Mammary epithelial cell (primary cell): ENCODE results near the gene SPRY4.

Experiments
- CTCF ChIP-seq, 2 donors: IDR thresholded peaks in 1 of 2; conservative IDR thresholded peaks in 1 of 2; 2 replicates each; pipeline ENCODE4 v1.5.1; 2011 to 2012; ENCODE audit warnings: inconsistent platforms in 2 of 2, low read length in 2 of 2, mild to moderate bottlenecking in 2 of 2, control low read depth in 1 of 2, low read depth in 1 of 2; ENCODE audit not compliant: insufficient read depth in 1 of 2; ENCODE audit errors: extremely low read depth in 1 of 2
- EZH2 ChIP-seq: IDR thresholded peaks from 2 replicates; pipeline ENCODE4 v1.6.1; 2012; ENCODE audit warnings: low read length, inconsistent platforms, borderline replicate concordance

- peak in 1 of 2 donors; percentile 31 for TF ChIP-seq CTCF (conservative IDR thresholded peaks at IDR 0.05 in 1 of 2, IDR thresholded peaks at IDR 0.05 in 1 of 2; ENCODE audit: extremely low read depth in 1 of 2, insufficient read depth in 1 of 2, low read depth in 1 of 2, low read length in 2 of 2)
- no peak for TF ChIP-seq EZH2
Observed at GRCh38 chr5:142327111-142327842, 2.5 kb upstream of the SPRY4 start.
